Naive thymus-derived CD4-positive, alpha-beta T cell (primary cell): ENCODE measurements around the gene ICA1. TPM values are rescaled to one million over a fixed set of nuclear protein-coding genes. Genes with fewer than 3 reads are reported as not detected.

ENCODE experiments used
- ATAC-seq: fragments of 150-1000 bp; cut with Tn5 transposase; 2 replicates; pipeline ENCODE4 v1.10.0; 2021; ENCODE audit warnings: mild to moderate bottlenecking, moderate library complexity
- CTCF ChIA-PET: fragments of 350-600 bp; sonication (Branson Sonifier 250); formaldehyde crosslinking; loops from one replicate; lab custom pipeline; 2021; ENCODE audit warnings: antibody characterized with exemption; lab: Charles Lee
- POLR2A ChIA-PET: fragments of 350-600 bp; sonication (Branson Sonifier 250); formaldehyde crosslinking; loops from one replicate; lab custom pipeline; 2021; ENCODE audit warnings: antibody characterized with exemption, inconsistent platforms; lab: Charles Lee
- DNase-seq, 9 donors: peaks; one replicate each; pipeline versions ENCODE4 v3.0.0 to v3.0.0-alpha.2; 2020 to 2022; ENCODE audit warnings: mixed read lengths in 1 of 9
- H3K27ac ChIP-seq: one replicate; pipeline ENCODE4 v1.7.0; 2013; ENCODE audit warnings: mild to moderate bottlenecking, low read depth, low read length, moderate library complexity
- H3K27me3 ChIP-seq, 2 donors: one replicate each; pipeline ENCODE4 v1.7.0; 2013; ENCODE audit warnings: low read length in 2 of 2, mild to moderate bottlenecking in 2 of 2, moderate library complexity in 2 of 2; ENCODE audit not compliant: control insufficient read depth in 2 of 2, insufficient read depth in 2 of 2
- H3K36me3 ChIP-seq, 3 experiments: 1 replicate in 2 of 3; 2 replicates in 1 of 3; pipeline ENCODE4 v1.7.0; 2013; ENCODE audit warnings: low read length in 3 of 3, mild to moderate bottlenecking in 3 of 3, moderate library complexity in 1 of 3; ENCODE audit not compliant: insufficient read depth in 3 of 3, control insufficient read depth in 2 of 3
- H3K4me1 ChIP-seq, 2 donors: one replicate each; pipeline ENCODE4 v1.7.0; 2013; ENCODE audit warnings: low read length in 2 of 2, mild to moderate bottlenecking in 2 of 2, moderate library complexity in 1 of 2; ENCODE audit not compliant: control insufficient read depth in 2 of 2, insufficient read depth in 2 of 2
- H3K4me3 ChIP-seq: 2 replicates; pipeline ENCODE4 v1.7.0; 2013; ENCODE audit warnings: mild to moderate bottlenecking, low read length
- H3K9me3 ChIP-seq, 3 experiments: 1 replicate in 2 of 3; 2 replicates in 1 of 3; pipeline ENCODE4 v1.7.0; 2013; ENCODE audit warnings: low read length in 3 of 3; ENCODE audit not compliant: control insufficient read depth in 2 of 3
- H3K27ac Mint-ChIP-seq, 9 donors: one replicate each; pipeline ENCODE4 v1.8.0; 2020 to 2022; ENCODE audit warnings: mixed read lengths in 9 of 9, mild to moderate bottlenecking in 8 of 9, moderate library complexity in 5 of 9, inconsistent platforms in 2 of 9
- H3K27me3 Mint-ChIP-seq, 5 donors: one replicate each; pipeline ENCODE4 v1.8.0; 2021 to 2022; ENCODE audit warnings: mixed read lengths in 5 of 5, mild to moderate bottlenecking in 1 of 5
- H3K36me3 Mint-ChIP-seq, 5 donors: one replicate each; pipeline ENCODE4 v1.8.0; 2020 to 2022; ENCODE audit warnings: mixed read lengths in 5 of 5, mild to moderate bottlenecking in 3 of 5, inconsistent platforms in 1 of 5
- H3K4me1 Mint-ChIP-seq, 7 donors: one replicate each; pipeline ENCODE4 v1.8.0; 2020 to 2022; ENCODE audit warnings: mixed read lengths in 7 of 7, mild to moderate bottlenecking in 3 of 7, inconsistent platforms in 1 of 7
- H3K4me3 Mint-ChIP-seq, 10 donors: one replicate each; pipeline ENCODE4 v1.8.0; 2020 to 2022; ENCODE audit warnings: mild to moderate bottlenecking in 10 of 10, mixed read lengths in 10 of 10, moderate library complexity in 6 of 10, inconsistent platforms in 2 of 10
- H3K9me3 Mint-ChIP-seq, 11 donors: one replicate each; pipeline ENCODE4 v1.8.0; 2020 to 2022; ENCODE audit warnings: mixed read lengths in 11 of 11, mild to moderate bottlenecking in 4 of 11, inconsistent platforms in 1 of 11, moderate library complexity in 1 of 11
- intact Hi-C, 2 donors: fragments of 100-400 bp; cut with micrococcal nuclease; formaldehyde crosslinking; loops; one replicate each; pipeline ENCODE4 v1.15.1; 2023
- polyA plus RNA-seq, 2 donors: library from polyadenylated mRNA; unstranded; fragments of 300-500 nt; fragmentation: Illumina TruSeq; gene quantifications; one replicate each; pipeline ENCODE4 v1.2.3, GENCODE V29; 2021
- total RNA-seq, 6 experiments: library from RNA in 5 of 6; stranded (reverse) in 5 of 6; gene quantifications; 1 replicate in 5 of 6; 2 replicates in 1 of 6; pipeline ENCODE4 v1.2.3 and lab custom pipeline; 2021 to 2026

The ICA1 gene
- total and polyA plus RNA-seq, 7 experiments from 2014 or later = 0.46 to 5.8 (median 2.1) TPM; not detected in 1

DNA sequence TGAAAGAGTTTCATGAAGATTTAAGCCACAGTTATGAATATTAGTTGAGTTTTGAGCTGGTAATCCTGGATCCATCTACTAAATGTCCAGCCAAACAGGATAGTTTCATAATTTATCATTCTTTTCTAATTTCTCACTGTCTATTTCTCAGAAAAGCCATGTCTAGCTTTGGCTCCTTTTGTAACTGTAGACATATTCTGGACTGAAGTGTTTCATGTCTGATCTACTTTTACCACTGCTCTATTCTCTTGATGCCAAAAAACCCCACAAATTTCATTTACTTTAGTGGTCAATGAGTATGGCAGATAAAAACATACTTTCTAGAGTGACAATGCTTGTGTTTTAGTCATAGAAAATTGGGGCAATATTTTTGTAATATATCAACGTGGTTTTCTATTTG lies 61.2 kb downstream of the ICA1 start:
- Histone ChIP-seq H3K4me1 (peaks cover 0 to 10% of the 10 kb centered on the region in 2 donors), H3K4me3 (no peak overlapping the region), H3K9me3 (no peaks in the 10 kb centered on the region), H3K27me3 (no peaks in the 10 kb centered on the region), H3K27ac (no peak overlapping the region), H3K36me3 (no peaks in the 10 kb centered on the region)
- peaks cover 0 to 3% (median 0%) of the 10 kb centered on the region in 11 donors for H3K9me3 Mint-ChIP-seq
- H3K36me3 Mint-ChIP-seq = peaks cover 0 to 12% (median 0%) of the 10 kb centered on the region in 5 donors
- ChIA-PET CTCF (no interaction called here), POLR2A (no interaction called here)
- peaks cover 0 to 16% (median 3%) of the 10 kb centered on the region in 5 donors for H3K27me3 Mint-ChIP-seq
- DNase-seq (no peak), ATAC-seq (no peak)
- H3K4me1 Mint-ChIP-seq = peaks cover 0 to 57% (median 7%) of the 10 kb centered on the region in 7 donors
- H3K4me3 Mint-ChIP-seq = no peak overlapping the region
- intact Hi-C loops = no loop called here
- no peak overlapping the region for H3K27ac Mint-ChIP-seq

DNA sequence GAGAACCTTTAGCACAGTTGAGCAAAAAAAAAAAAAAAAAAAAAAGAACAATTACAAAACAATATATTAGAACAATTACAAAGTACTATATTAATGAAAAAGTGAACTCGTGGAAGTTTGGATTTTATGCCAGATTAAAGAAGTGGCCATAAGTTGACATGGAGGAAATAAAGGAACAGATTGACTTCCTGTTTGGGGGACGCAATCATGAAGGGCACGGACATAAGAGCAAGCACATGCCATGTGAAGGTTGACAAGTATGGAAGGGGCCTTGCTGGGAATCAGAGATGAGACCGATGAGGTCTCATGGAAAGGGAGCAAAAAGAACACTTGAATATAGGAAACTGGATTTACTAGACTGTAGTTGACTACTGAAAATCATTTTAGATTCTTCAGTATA lies 61.7 kb downstream of the ICA1 start:
- ChIA-PET CTCF (no interaction called here), POLR2A (no interaction called here)
- H3K4me3 ChIP-seq = no peak overlapping the region
- H3K27me3 ChIP-seq = no peaks in the 10 kb centered on the region
- Mint-ChIP-seq H3K27ac (no peak overlapping the region), H3K4me3 (no peak overlapping the region), H3K36me3 (peaks cover 0 to 12% (median 0%) of the 10 kb centered on the region in 5 donors), H3K27me3 (peaks cover 0 to 13% (median 3%) of the 10 kb centered on the region in 5 donors), H3K4me1 (peaks cover 0 to 55% (median 7%) of the 10 kb centered on the region in 7 donors), H3K9me3 (peaks cover 0 to 3% (median 0%) of the 10 kb centered on the region in 11 donors)
- DNase-seq (no peak), ATAC-seq (no peak)
- H3K36me3 ChIP-seq = no peaks in the 10 kb centered on the region
- intact Hi-C loops = no loop called here
- no peaks in the 10 kb centered on the region for H3K9me3 ChIP-seq
- H3K4me1 ChIP-seq = peaks cover 0 to 10% of the 10 kb centered on the region in 2 donors
- H3K27ac ChIP-seq = no peak overlapping the region

DNA sequence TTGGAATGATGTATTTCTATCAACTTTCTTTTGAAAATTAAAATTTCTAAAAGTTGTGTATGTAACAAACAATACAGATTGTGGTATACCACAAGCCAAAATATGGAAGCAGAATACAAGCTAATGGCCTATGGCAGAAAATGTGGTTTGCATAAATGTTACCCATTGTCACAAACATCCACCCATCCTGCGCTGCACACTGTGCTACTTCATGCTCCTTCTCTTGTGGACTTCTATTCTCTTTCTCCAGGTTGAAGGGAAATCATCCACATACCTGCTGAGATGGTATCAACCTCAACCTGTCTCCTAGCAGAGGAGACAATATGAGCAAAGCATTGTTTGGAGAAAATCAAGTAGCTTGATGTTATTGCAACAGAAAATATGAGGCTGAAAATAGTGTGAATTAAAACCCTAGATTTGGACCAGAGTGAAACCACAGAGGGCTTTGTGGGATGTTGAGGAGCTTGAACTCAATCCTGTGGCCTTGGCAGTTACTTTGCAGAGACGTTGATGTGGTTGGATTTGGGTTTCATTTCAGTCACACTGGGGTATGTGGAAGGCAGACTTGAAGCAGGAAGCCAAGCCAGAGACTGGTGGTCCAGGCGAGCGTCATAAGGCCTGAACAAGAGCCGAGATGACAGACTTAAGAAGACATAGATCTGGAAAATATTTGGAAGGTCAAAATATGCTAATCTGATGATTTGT lies 63.8 kb downstream of the ICA1 start:
- peaks cover 0 to 10% of the 10 kb centered on the region in 2 donors for H3K4me1 ChIP-seq
- Mint-ChIP-seq H3K27ac (peak overlapping the region in 2 of 9 donors; percentile 57 to 60), H3K36me3 (peaks cover 0 to 14% (median 0%) of the 10 kb centered on the region in 5 donors), H3K4me1 (peaks cover 0 to 57% (median 7%) of the 10 kb centered on the region in 7 donors), H3K27me3 (peaks cover 3 to 17% (median 4%) of the 10 kb centered on the region in 5 donors), H3K9me3 (peaks cover 0 to 3% (median 0%) of the 10 kb centered on the region in 11 donors), H3K4me3 (peak overlapping the region in 1 of 10 donors; percentile 44)
- POLR2A ChIA-PET = no interaction called here
- no peaks in the 10 kb centered on the region for H3K9me3 ChIP-seq
- no peak overlapping the region for H3K4me3 ChIP-seq
- no peak for DNase-seq
- H3K27ac ChIP-seq = no peak overlapping the region
- intact Hi-C loops = loop anchor here (2.0 to 10.0 kb wide), 2 partner anchors 229 to 313 kb away; partner anchors contain the start of gene GLCCI1 (in 1 of the 2)
- ATAC-seq = peak; percentile 60
- CTCF ChIA-PET = interaction anchor here (1.0 kb wide), 1 partner anchor 517 kb away, joined by 3 read pairs; no protein-coding TSS in a partner anchor
- no peaks in the 10 kb centered on the region for H3K27me3 ChIP-seq
- no peaks in the 10 kb centered on the region for H3K36me3 ChIP-seq

DNA sequence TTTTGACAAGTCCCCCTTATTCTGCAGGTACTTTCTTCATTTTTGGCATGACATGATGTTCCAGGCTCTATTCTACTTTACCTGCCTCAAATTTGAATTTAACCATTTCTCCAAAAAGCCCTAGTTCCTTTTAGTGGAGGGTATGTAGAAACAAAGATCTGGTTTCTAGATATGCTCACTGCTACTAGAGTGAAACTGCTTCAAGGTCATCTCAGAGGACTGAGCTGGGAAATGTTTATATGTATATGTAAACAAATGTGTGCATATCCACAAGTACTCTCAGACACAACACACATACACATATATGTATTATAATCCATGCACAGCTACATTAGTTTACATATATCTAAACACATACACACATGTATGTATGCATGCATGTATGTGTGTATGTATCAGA lies 69.1 kb downstream of the ICA1 start:
- Histone ChIP-seq H3K27me3 (no peaks in the 10 kb centered on the region), H3K4me3 (no peak overlapping the region), H3K27ac (no peak overlapping the region), H3K4me1 (peaks cover 0 to 10% of the 10 kb centered on the region in 2 donors), H3K9me3 (no peaks in the 10 kb centered on the region), H3K36me3 (no peaks in the 10 kb centered on the region)
- CTCF ChIA-PET = interaction anchor here (0.5 kb wide), 1 partner anchor 150 kb away, joined by 3 read pairs; no protein-coding TSS in a partner anchor
- no peak overlapping the region for H3K4me3 Mint-ChIP-seq
- DNase-seq (no peak), ATAC-seq (no peak)
- intact Hi-C loops = loop anchor here (5.0 to 10.0 kb wide), 4 partner anchors 111 to 308 kb away; no protein-coding TSS in a partner anchor
- peaks cover 0 to 10% (median 8%) of the 10 kb centered on the region in 5 donors for H3K27me3 Mint-ChIP-seq
- no peak overlapping the region for H3K27ac Mint-ChIP-seq
- POLR2A ChIA-PET = no interaction called here
- H3K9me3 Mint-ChIP-seq = no peaks in the 10 kb centered on the region
- peaks cover 0 to 6% (median 0%) of the 10 kb centered on the region in 5 donors for H3K36me3 Mint-ChIP-seq
- H3K4me1 Mint-ChIP-seq = peaks cover 0 to 34% (median 7%) of the 10 kb centered on the region in 7 donors

GRCh38 chr7:8190119-8190895 lies 71.7 kb downstream of the ICA1 start:
- Mint-ChIP-seq H3K27me3 (peaks cover 0 to 10% (median 8%) of the 10 kb centered on the region in 5 donors), H3K4me3 (no peak overlapping the region), H3K27ac (peak overlapping the region in 2 of 9 donors; percentile 5 to 42), H3K4me1 (peaks cover 7 to 33% (median 17%) of the 10 kb centered on the region in 7 donors), H3K9me3 (no peaks in the 10 kb centered on the region), H3K36me3 (peaks cover 0 to 7% (median 0%) of the 10 kb centered on the region in 5 donors)
- ChIA-PET POLR2A (interaction anchor here (0.6 to 4.8 kb wide), 7 partner anchors 59 to 550 kb away, joined by 3 to 40 read pairs (median 3); partner anchors contain the start of genes GLCCI1 and UMAD1), CTCF (interaction anchor here (0.6 to 4.2 kb wide), 29 partner anchors 9 to 627 kb away, joined by 3 to 29 read pairs (median 5); no protein-coding TSS in a partner anchor)
- Histone ChIP-seq H3K4me3 (no peak overlapping the region), H3K9me3 (no peaks in the 10 kb centered on the region), H3K36me3 (no peaks in the 10 kb centered on the region), H3K27ac (no peak overlapping the region), H3K27me3 (no peaks in the 10 kb centered on the region), H3K4me1 (peaks cover 0 to 6% of the 10 kb centered on the region in 2 donors)
- DNase-seq (peak; percentile 11 to 73 (median 65)), ATAC-seq (peak; percentile 89)
- intact Hi-C loops = loop anchor here (1.0 to 10.0 kb wide), 16 partner anchors 27 to 595 kb away; partner anchors contain the start of gene GLCCI1 (in 1 of the 2)

GRCh38 chr7:8189625-8190024 lies 72.3 kb downstream of the ICA1 start:
- Mint-ChIP-seq H3K27me3 (peaks cover 0 to 8% (median 6%) of the 10 kb centered on the region in 5 donors), H3K27ac (peak overlapping the region in 1 of 9 donors; percentile 57), H3K9me3 (no peaks in the 10 kb centered on the region), H3K4me3 (no peak overlapping the region), H3K36me3 (peaks cover 0 to 6% (median 0%) of the 10 kb centered on the region in 5 donors), H3K4me1 (peaks cover 7 to 33% (median 17%) of the 10 kb centered on the region in 7 donors)
- Histone ChIP-seq H3K36me3 (no peaks in the 10 kb centered on the region), H3K27me3 (no peaks in the 10 kb centered on the region), H3K4me3 (no peak overlapping the region), H3K9me3 (no peaks in the 10 kb centered on the region), H3K4me1 (peaks cover 0 to 6% of the 10 kb centered on the region in 2 donors), H3K27ac (no peak overlapping the region)
- DNase-seq (no peak), ATAC-seq (no peak)
- intact Hi-C loops = loop anchor here (1.0 to 10.0 kb wide), 16 partner anchors 28 to 594 kb away; partner anchors contain the start of gene GLCCI1 (in 1 of the 2)
- ChIA-PET POLR2A (interaction anchor here (0.6 to 4.8 kb wide), 6 partner anchors 58 to 549 kb away, joined by 3 to 40 read pairs (median 4); partner anchors contain the start of genes GLCCI1 and UMAD1), CTCF (interaction anchor here (0.6 to 4.2 kb wide), 31 partner anchors 8 to 626 kb away, joined by 3 to 29 read pairs (median 5); no protein-coding TSS in a partner anchor)
